ENCODE data around the gene PYGO1.

GRCh38 chr15:55507567-55507966, 80.6 kb downstream of the PYGO1 start:
- no peak for TF ChIP-seq EZH2 (IDR thresholded peaks at IDR 0.05; ENCODE audit: borderline replicate concordance, low read length)
- TF ChIP-seq CTCF (conservative IDR thresholded peaks at IDR 0.05 in 1 of 2, IDR thresholded peaks at IDR 0.05 in 1 of 2; ENCODE audit: extremely low read depth in 1 of 2, insufficient read depth in 1 of 2, low read depth in 1 of 2, low read length in 2 of 2): no peak
